NCI-H1417 treated with DMSO at 0.1 percent for 48 hours (cell line): ENCODE data around the gene LPIN2.
"Not testable (repeated sequence)": the region's sequence is repeated elsewhere in the genome, so short reads cannot be mapped to it uniquely, and the experiment has no call there.

Experiments
- DNase-seq: peaks from one replicate; lab custom pipeline; 2025; lab: John Stamatoyannopoulos, UW

The LPIN2 gene

GRCh38 chr18:3042379-3042778, 29.4 kb upstream of the LPIN2 start:
- DNase-seq, result no peak

- no peak for DNase-seq
Observed at GRCh38 chr18:3041843-3042242, 28.9 kb upstream of the LPIN2 start.

- DNase-seq, result no peak
Observed at GRCh38 chr18:3040881-3041280, 27.9 kb upstream of the LPIN2 start.

- DNase-seq, result no peak
Observed at GRCh38 chr18:3040173-3040572, 27.2 kb upstream of the LPIN2 start.

- DNase-seq, result no peak
Observed at GRCh38 chr18:3037423-3037915, 24.5 kb upstream of the LPIN2 start.

GRCh38 chr18:3036108-3036507, 23.2 kb upstream of the LPIN2 start:
- no peak for DNase-seq

GRCh38 chr18:3035635-3036034, 22.7 kb upstream of the LPIN2 start:
- no peak for DNase-seq

GRCh38 chr18:3032721-3033120, 19.8 kb upstream of the LPIN2 start:
- DNase-seq, result no peak

- no peak for DNase-seq
Observed at GRCh38 chr18:3029215-3029952, 16.4 kb upstream of the LPIN2 start.

- not testable (repeated sequence) for DNase-seq
Observed at GRCh38 chr18:3028115-3028514, 15.2 kb upstream of the LPIN2 start.

- no peak for DNase-seq
Observed at GRCh38 chr18:3027370-3027891, 14.5 kb upstream of the LPIN2 start.

- no peak for DNase-seq
Observed at GRCh38 chr18:3025544-3025943, 12.6 kb upstream of the LPIN2 start.

- DNase-seq, result not testable (repeated sequence)
Observed at GRCh38 chr18:3023603-3024002, 10.7 kb upstream of the LPIN2 start.

GRCh38 chr18:3016585-3017297, 3.8 kb upstream of the LPIN2 start:
- DNase-seq, result no peak

- no peak for DNase-seq
Observed at GRCh38 chr18:3015851-3016250, 2.9 kb upstream of the LPIN2 start.

GRCh38 chr18:3015204-3015592, 2.3 kb upstream of the LPIN2 start:
- no peak for DNase-seq

GRCh38 chr18:3014503-3015203, 1.7 kb upstream of the LPIN2 start:
- DNase-seq, result no peak

GRCh38 chr18:3012136-3013023, 564 bp downstream of the LPIN2 start:
- DNase-seq, result no peak

- DNase-seq, result no peak
Observed at GRCh38 chr18:3010086-3010485, 2.9 kb downstream of the LPIN2 start.

GRCh38 chr18:3008541-3008940, 4.4 kb downstream of the LPIN2 start:
- no peak for DNase-seq

GRCh38 chr18:3007491-3007890, 5.5 kb downstream of the LPIN2 start:
- no peak for DNase-seq

- DNase-seq, result no peak
Observed at GRCh38 chr18:3005462-3005861, 7.5 kb downstream of the LPIN2 start.
